IPS DF 19.7 (cell line): Measurements from ENCODE around the gene SERPINB2.

ENCODE experiments used
- DNase-seq: peaks from one replicate; pipeline ENCODE4 v3.0.0-alpha.2; 2013; ENCODE audit warnings: low read depth, low spot score

The SERPINB2 gene, protein sequence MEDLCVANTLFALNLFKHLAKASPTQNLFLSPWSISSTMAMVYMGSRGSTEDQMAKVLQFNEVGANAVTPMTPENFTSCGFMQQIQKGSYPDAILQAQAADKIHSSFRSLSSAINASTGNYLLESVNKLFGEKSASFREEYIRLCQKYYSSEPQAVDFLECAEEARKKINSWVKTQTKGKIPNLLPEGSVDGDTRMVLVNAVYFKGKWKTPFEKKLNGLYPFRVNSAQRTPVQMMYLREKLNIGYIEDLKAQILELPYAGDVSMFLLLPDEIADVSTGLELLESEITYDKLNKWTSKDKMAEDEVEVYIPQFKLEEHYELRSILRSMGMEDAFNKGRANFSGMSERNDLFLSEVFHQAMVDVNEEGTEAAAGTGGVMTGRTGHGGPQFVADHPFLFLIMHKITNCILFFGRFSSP

DNA sequence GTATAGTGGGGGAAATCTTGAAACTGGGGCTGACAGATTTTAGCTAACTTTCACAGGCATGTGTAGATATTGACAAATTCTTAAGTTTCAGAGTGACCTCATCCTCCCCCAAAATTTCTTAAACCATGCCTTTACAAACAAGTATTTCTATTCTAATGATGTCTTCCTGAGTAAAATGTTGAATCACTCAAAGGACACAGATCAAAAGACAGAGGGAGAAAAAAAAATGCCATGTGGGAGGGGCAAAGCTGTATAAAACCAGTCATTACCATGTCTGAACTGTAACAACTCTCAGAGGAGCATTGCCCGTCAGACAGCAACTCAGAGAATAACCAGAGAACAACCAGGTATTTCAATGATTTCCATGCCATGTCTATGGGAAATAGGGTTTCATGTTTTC is at the start of gene SERPINB2:
TSS of gene SERPINB2 (plus strand) at position 282 of the 400 bp plus-strand sequence. CDS start 3,740 bp downstream, outside the sequence.
- no peak for DNase-seq

DNA sequence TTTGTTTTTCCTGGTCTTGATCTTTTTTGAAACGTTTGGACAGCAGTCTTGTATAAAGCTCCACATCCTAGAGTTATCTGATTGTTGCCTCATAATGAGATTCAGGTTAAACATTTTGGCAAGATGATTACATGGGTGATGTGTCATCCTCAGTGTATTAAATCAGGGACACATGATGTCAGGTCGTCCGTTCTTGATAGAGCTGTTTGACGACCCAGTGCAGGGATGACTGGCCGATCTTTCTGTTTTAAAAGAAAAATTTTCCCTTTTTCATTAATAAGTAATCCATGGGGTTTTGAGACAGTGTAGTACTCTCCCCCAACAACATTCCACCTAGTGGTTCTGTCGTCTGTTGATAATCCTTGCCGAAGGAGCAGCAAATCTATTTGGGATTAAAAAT is 44.5 kb upstream of the SERPINB2 start:
- DNase-seq, result no peak

GRCh38 chr18:63844254-63844653 is 43.3 kb upstream of the SERPINB2 start:
- DNase-seq, result no peak

DNA sequence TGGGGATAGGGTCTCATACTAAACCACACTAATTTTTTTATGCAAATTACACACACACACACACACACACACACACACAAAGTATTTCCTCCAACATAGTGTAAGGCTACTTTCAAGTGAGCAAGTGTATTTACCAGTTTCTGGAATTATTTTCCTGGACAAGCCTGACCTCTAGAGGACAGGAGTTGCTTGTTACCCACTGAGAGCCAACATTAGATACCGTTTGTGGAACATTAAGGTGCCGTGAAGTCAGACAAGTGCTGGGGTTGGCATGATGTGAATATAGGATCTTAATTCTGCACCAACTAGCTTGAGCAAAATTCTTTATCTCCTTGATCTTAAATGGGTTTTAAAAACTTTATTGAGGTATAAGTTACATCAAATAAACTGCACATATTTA is 39.3 kb upstream of the SERPINB2 start:
- DNase-seq, result no peak

GRCh38 chr18:63850020-63850419 is 37.5 kb upstream of the SERPINB2 start:
- no peak for DNase-seq

DNA sequence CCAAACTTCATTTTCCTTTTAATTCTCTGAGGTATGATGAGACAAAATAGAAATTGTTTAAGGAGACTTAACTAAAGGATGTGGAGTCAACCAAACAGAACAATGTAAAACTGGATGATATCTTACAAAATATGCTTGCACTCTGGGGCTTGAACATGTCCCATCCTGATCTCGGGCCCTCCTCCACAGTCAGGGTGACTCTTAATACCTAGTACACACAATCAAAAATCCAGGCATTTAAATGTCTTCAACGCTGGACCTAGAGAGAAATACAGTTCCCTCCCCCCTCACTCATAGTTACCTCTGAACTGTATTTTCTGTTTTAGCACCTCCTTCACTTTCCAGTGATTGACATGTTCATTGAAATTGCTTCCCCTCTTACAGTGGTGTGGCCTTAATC is 36.9 kb upstream of the SERPINB2 start:
- DNase-seq, result no peak

- no peak for DNase-seq
Measured at GRCh38 chr18:63858456-63858855, 29.0 kb upstream of the SERPINB2 start.

DNA sequence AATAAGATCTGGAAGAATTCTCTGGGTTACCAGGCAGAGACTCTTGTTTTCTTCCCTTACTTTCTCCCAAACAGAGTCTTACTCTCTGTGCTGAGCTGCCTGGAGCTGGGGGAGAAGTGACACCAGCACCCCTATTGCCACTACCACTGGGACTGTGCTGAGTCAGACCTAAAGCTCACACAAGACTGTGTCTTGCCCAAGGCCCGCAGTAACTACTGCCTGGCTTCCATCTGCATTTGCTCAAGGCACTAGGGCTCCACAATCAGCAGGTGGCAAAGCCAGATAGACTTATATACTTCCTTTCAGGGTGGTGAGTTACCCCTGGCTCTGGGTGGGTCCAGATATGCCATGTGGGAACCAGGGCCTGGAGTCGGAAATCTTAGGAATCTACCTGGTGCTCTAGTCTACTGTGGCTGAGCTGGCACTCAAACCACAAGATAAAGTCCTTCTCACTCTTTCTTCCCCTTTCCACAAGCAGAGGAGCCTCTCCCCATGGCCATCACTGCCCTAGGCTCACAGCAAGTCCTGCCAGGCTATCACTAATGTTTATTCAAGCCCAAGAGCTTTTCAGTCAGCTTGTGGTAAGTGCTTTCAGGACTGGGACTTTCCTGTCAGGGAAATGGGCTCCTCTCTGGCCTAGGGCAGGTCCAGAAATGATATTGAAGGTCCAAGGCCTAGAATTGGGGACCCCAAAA is 27.6 kb upstream of the SERPINB2 start:
- DNase-seq, result no peak

- no peak for DNase-seq
Measured at GRCh38 chr18:63860531-63860930, 27.0 kb upstream of the SERPINB2 start.

GRCh38 chr18:63867368-63868125 is 20.0 kb upstream of the SERPINB2 start:
- DNase-seq, result no peak

DNA sequence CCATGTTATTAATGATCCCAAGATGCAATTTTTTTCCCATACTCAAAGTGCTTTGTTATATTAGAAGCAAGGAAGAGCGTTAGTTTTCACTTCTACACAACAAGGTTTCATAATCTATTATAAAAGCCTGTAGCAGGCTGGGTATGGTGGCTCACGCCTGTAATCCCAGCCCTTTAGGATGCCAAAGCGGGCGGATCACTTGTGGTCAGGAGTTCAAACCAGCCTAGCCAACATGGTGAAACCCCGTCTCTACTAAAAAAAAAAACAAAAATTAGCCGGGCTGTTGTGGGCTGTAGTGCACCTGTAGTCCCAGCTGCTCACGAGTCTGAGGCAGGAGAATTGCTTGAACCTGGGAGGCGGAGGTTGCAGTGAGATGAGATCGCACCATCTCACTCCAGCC is 19.0 kb upstream of the SERPINB2 start:
- no peak for DNase-seq

GRCh38 chr18:63869374-63869773 is 18.1 kb upstream of the SERPINB2 start:
- no peak for DNase-seq

DNA sequence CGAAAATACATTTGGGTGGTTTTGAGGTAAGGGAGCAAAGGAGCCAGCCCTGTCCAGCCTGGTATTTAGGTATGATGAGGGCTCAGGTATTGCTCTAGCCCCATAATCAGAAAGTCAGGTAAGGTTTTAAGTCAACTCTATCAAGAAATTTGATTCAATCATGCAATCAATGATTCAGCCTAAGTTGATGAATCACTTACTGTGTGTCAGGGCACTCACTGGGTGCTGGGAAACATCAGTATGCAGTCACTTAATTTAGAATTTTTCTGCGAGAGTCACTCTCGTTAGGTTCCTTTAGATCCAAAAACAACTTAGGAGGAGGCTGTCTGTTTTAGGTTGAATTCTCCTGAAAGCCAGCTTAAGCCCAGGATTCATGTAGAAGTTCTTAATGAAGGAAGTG is 17.7 kb upstream of the SERPINB2 start:
- no peak for DNase-seq

- no peak for DNase-seq
Measured at GRCh38 chr18:63871836-63872235, 15.7 kb upstream of the SERPINB2 start.

GRCh38 chr18:63872586-63872985 is 14.9 kb upstream of the SERPINB2 start:
- no peak for DNase-seq

DNA sequence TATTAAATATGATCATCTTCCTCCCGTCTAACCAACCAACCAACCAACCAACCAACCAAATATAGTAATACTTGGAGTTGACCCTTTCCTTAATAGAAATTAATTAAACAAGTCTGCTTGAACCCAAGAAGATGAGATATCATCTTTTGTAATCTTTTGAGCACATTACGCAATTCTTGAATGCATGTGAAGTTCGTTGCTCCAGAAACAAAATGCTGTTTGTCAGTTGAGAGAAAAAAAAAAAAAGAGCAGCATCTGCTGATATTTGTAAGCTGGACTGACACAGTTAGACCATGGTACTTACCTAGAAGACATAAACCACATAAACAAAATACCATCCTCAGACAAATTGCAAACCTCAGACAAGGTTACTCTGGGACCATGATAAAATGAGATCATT is 9.2 kb upstream of the SERPINB2 start:
- no peak for DNase-seq

- no peak for DNase-seq
Measured at GRCh38 chr18:63878925-63879324, 8.6 kb upstream of the SERPINB2 start.

DNA sequence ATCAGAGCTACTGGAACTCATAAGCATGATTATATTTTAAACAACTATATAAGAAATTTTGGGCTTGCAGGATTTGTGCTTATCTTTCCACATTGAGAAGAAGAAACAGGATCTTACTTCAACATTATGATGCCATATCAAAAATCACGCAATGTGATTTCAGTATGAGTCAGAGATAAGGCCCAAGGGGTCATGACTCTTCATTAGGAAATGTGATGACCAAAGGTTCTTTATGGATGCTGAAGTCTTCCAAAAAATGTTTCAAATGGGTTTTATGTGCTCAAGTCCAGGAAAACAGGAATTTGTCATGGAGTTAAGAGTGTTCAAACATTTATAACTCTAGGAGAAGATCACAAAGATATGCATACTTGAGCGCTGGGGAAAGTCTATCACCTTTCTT is 7.8 kb upstream of the SERPINB2 start:
- no peak for DNase-seq

DNA sequence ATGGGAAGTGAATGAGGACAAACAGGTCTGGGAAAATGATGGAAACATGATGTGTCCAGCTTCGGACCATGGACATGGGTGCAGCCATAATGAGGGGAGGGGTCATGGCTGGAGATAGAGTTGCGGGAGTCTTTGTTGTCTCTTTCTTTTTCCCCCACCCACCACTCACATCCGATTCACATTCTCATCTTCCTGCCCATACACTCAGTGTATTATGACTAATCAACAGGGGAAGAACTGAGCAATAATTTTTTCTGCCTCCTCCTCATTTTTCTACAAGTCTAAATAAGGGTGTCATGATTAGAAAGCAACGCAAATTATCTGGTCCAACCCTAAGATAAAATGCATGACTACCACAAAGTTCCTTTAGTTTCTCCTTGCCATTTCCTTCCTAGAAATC is 5.7 kb upstream of the SERPINB2 start:
- DNase-seq, result no peak

DNA sequence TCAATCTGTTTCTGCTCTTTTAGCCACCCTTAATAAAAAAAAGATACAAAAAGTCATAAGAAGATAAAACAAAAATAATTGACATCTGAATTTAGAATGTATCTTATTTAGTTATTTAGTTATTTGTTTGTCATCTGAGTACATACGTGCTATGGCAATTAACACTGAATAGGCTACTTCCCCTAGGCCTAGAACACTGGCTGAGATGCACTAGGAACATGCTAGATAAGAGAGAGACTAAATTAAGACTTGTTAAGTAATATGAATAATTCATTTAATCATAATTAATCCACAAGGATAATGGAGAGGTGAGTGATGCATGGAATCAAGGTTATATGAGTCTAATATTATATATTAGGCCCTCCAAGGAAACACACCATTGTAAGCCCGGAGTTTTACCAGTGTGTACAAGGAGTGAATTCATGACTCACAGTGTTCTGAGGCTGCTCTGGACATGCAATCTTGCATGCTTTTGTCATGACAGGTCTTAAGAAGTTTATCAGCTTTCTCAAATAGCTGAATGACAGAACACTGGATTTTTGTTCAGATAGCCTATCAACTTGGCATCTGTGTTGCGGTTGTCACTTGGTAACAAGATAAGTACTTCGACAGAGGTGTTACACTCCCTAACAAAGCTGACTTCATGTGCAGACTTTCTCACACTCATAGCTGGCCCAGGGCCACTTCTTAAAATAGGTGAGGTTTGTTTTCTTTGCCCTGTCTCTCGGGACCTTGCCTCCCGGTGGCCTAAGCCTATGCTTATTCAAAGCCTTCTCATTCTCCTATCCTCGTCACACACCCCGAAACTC is 5.0 kb upstream of the SERPINB2 start:
- DNase-seq, result no peak

- DNase-seq, result no peak
Measured at GRCh38 chr18:63883617-63884016, 3.9 kb upstream of the SERPINB2 start.
